HepG2 (cell line): ENCODE measurements around the gene NOS2. TPM values are rescaled to one million over a fixed set of nuclear protein-coding genes. Genes with fewer than 3 reads are reported as not detected.

Experiments
- ATAC-seq: fragments of 200-7000 bp; cut with Tn5 transposase; 3 replicates; pipeline ENCODE4 v1.9.1; 2020; ENCODE audit warnings: mild to moderate bottlenecking, moderate library complexity
- BruUV-seq: library from RNA; stranded (reverse); fragments of 400-500 nt; replicated peaks from 2 replicates; lab custom pipeline; 2021; lab: Mats Ljungman, UMichigan
- CTCF ChIA-PET: fragments of 300-600 bp; formaldehyde crosslinking; extraction: SDS; loops from one replicate; lab custom pipeline; 2021; ENCODE audit warnings: low total read pairs, inconsistent platforms, low intra/inter-chr PET ratio; lab: Yijun Ruan, JAX
- POLR2A ChIA-PET: fragments of 350-600 bp; sonication (Branson Sonifier 250); formaldehyde crosslinking; loops from one replicate; lab custom pipeline; 2020; ENCODE audit warnings: antibody characterized with exemption, inconsistent platforms; lab: Yijun Ruan, JAX
- DNase-seq: peaks from one replicate; pipeline ENCODE4 v3.0.0-alpha.2; 2015; ENCODE audit warnings: low spot score
- FAIRE-seq: peaks from 3 replicates; lab custom pipeline; 2011; peaks lifted over from hg19 to GRCh38; lab: Jason Lieb, UNC
- H2AFZ ChIP-seq: one replicate; pipeline ENCODE4 v1.6.1; 2011; ENCODE audit warnings: low read length, inconsistent platforms
- H3K27ac ChIP-seq: fragments of 300-600 bp; 3 replicates; pipeline ENCODE4 v1.8.0; 2011; ENCODE audit warnings: mixed run types, mild to moderate bottlenecking, mixed read lengths, low read length, inconsistent platforms; ENCODE audit not compliant: insufficient read depth; ENCODE audit errors: extremely low read length
- H3K27me3 ChIP-seq, 2 experiments: fragments of 200-600 bp in 1 of 2; 2 replicates in 1 of 2; 3 replicates in 1 of 2; pipeline versions ENCODE4 v1.6.0 to v1.8.0; 2011; ENCODE audit warnings: low read length in 2 of 2, mild to moderate bottlenecking in 2 of 2, moderate library complexity in 2 of 2, inconsistent platforms in 1 of 2; ENCODE audit not compliant: insufficient read depth in 2 of 2, control insufficient read depth in 1 of 2
- H3K36me3 ChIP-seq, 2 experiments: fragments of 200-600 bp in 1 of 2; replicated peaks in 1 of 2; 2 replicates in 1 of 2; 3 replicates in 1 of 2; pipeline versions ENCODE4 v1.5.1 to v1.8.0; 2011; ENCODE audit warnings: low read length in 2 of 2, inconsistent platforms in 1 of 2; ENCODE audit not compliant: insufficient read depth in 2 of 2, control insufficient read depth in 1 of 2
- H3K4me1 ChIP-seq: 2 replicates; pipeline ENCODE4 v1.5.1; 2012; ENCODE audit warnings: low read length, inconsistent platforms; ENCODE audit not compliant: insufficient read depth
- H3K4me2 ChIP-seq: 2 replicates; pipeline ENCODE4 v1.6.0; 2011; ENCODE audit warnings: low read depth, low read length, inconsistent platforms
- H3K4me3 ChIP-seq, 3 experiments: fragments of 200-600 bp in 1 of 3; sonication (generic), shearing (Covaris generic) in 1 of 3; replicated peaks in 1 of 3; 2 replicates each; pipeline ENCODE4 v1.5.1; 2011 to 2016; ENCODE audit warnings: low read length in 3 of 3, inconsistent platforms in 2 of 3, low read depth in 2 of 3, mild to moderate bottlenecking in 2 of 3, control low read depth in 1 of 3, mixed read lengths in 1 of 3; ENCODE audit not compliant: insufficient read depth in 1 of 3
- H3K79me2 ChIP-seq: one replicate; pipeline ENCODE4 v1.6.1; 2011; ENCODE audit warnings: low read length, inconsistent platforms; ENCODE audit not compliant: insufficient read depth
- H3K9ac ChIP-seq: 2 replicates; pipeline ENCODE4 v1.6.0; 2011; ENCODE audit warnings: mild to moderate bottlenecking, low read depth, low read length, inconsistent platforms; ENCODE audit not compliant: insufficient read depth
- H3K9me3 ChIP-seq: 2 replicates; pipeline ENCODE4 v1.5.1; 2012; ENCODE audit warnings: mild to moderate bottlenecking, low read length
- H4K20me1 ChIP-seq: 2 replicates; pipeline ENCODE4 v1.6.0; 2011; ENCODE audit warnings: inconsistent platforms, mild to moderate bottlenecking, low read length, moderate library complexity; ENCODE audit not compliant: insufficient read depth
- FOXJ3 ChIP-seq: sonication (generic); formaldehyde crosslinking; IDR thresholded peaks from 2 replicates; pipeline ENCODE4 v1.4.0; 2020; ENCODE audit warnings: missing genetic modification reagents, mild to moderate bottlenecking, borderline replicate concordance
- GLI4 ChIP-seq: sonication (generic); formaldehyde crosslinking; IDR thresholded peaks from 2 replicates; pipeline ENCODE4 v1.5.1; 2020; ENCODE audit warnings: missing genetic modification reagents, mild to moderate bottlenecking, moderate library complexity, borderline replicate concordance
- MNT ChIP-seq: fragments of 450-650 bp; IDR thresholded peaks from 2 replicates; pipeline ENCODE4 v1.6.1; 2016
- NR3C1 ChIP-seq: sonication (generic); formaldehyde crosslinking; IDR thresholded peaks from 2 replicates; pipeline ENCODE4 v1.4.0; 2020; ENCODE audit warnings: missing genetic modification reagents
- PRDM10 ChIP-seq: sonication (generic); formaldehyde crosslinking; IDR thresholded peaks from 2 replicates; pipeline ENCODE4 v1.4.0; 2020; ENCODE audit warnings: low read depth, missing genetic modification reagents
- PREB ChIP-seq: sonication (generic); formaldehyde crosslinking; IDR thresholded peaks from 2 replicates; pipeline ENCODE4 v1.4.0; 2020; ENCODE audit warnings: missing genetic modification reagents
- RCOR2 ChIP-seq: IDR thresholded peaks from 2 replicates; pipeline ENCODE4 v1.6.1; 2016; ENCODE audit warnings: missing biosample characterization, missing genetic modification reagents
- ZNF513 ChIP-seq: sonication (generic); formaldehyde crosslinking; conservative IDR thresholded peaks from 2 replicates; pipeline ENCODE4 v1.5.0; 2020; ENCODE audit warnings: missing genetic modification reagents
- ZNF788 ChIP-seq: sonication (generic); formaldehyde crosslinking; IDR thresholded peaks from 2 replicates; pipeline ENCODE4 v1.5.0; 2020; ENCODE audit warnings: mild to moderate bottlenecking, missing genetic modification reagents, borderline replicate concordance
- ZNF883 ChIP-seq: sonication (generic); formaldehyde crosslinking; IDR thresholded peaks from 2 replicates; pipeline ENCODE4 v1.5.1; 2020; ENCODE audit warnings: mild to moderate bottlenecking, missing genetic modification reagents; ENCODE audit errors: not compliant biosample characterization
- WGBS: methylation state at CpG from one replicate; pipeline ENCODE4 v1.1.6; 2017; ENCODE audit warnings: low lambda C conversion rate; 5-methylcytosine and 5-hydroxymethylcytosine counted together
- in situ Hi-C: cut with HindIII; loops from 2 replicates; pipeline ENCODE4 v1.10.0; 2017; ENCODE audit warnings: low pct_unique_long_range_greater_than_20kb; ENCODE audit not compliant: extremely low pct_ligation_motif_present
- intact Hi-C: fragments of 100-400 bp; cut with micrococcal nuclease; formaldehyde crosslinking; loops from one replicate; pipeline ENCODE4 v1.10.0; 2022; ENCODE audit not compliant: unreplicated experiment
- polyA plus RNA-seq, 8 experiments: library from polyadenylated mRNA; depleted of rRNA in 3 of 8; stranded (reverse) in 7 of 8; unstranded in 1 of 8; fragments of >200 nt; fragmentation: Illumina TruSeq in 4 of 8; extraction: Trizol in 4 of 8; gene quantifications; 2 replicates each; pipeline versions ENCODE4 v1.2.1 to v1.2.3, GENCODE V29; 2011 to 2016; ENCODE audit warnings: low read depth in 4 of 8, missing spikeins in 1 of 8, mixed read lengths in 1 of 8; ENCODE audit not compliant: insufficient read depth in 1 of 8
- total RNA-seq, 5 experiments: library from RNA; depleted of rRNA; stranded (reverse); fragments of >200 nt; fragmentation: Illumina TruSeq; extraction: Trizol; gene quantifications; 2 replicates each; pipeline ENCODE4 v1.2.3, GENCODE V29; 2016; ENCODE audit warnings: low read depth in 1 of 5

NOS2 gene
- total and polyA plus RNA-seq, 2 of the 13 experiments (the other 11 are each of a cell fraction or from before 2014, with no cell fraction given): 0.02 TPM; not detected in 1

- TF ChIP-seq PREB (CRISPR knock-in tag) (no peak), ZNF788 (CRISPR knock-in tag) (no peak), ZNF883 (CRISPR knock-in tag) (no peak), ZNF513 (CRISPR knock-in tag) (no peak), MNT (no peak), NR3C1 (CRISPR knock-in tag) (no peak), FOXJ3 (CRISPR knock-in tag) (no peak), PRDM10 (CRISPR knock-in tag) (no peak), GLI4 (CRISPR knock-in tag) (no peak), RCOR2 (no peak)
These were observed 44.4 kb downstream of the NOS2 start for GRCh38 chr17:27755706-27756466.

More at GRCh38 chr17:27755706-27756466, 44.4 kb downstream of the NOS2 start:
- Histone ChIP-seq H3K36me3 (no peaks in the 10 kb centered on the region), H3K9ac (no peak overlapping the region), H3K27me3 (no peaks in the 10 kb centered on the region; a peak in 2 of 5 replicates), H3K4me1 (no peaks in the 10 kb centered on the region), H4K20me1 (no peaks in the 10 kb centered on the region), H3K79me2 (no peaks in the 10 kb centered on the region), H3K9me3 (no peaks in the 10 kb centered on the region), H3K4me2 (no peak overlapping the region), H2AFZ (no peak overlapping the region), H3K4me3 (no peak overlapping the region), H3K27ac (no peak overlapping the region)
- DNase-seq (no peak), FAIRE-seq (no peak), ATAC-seq (no peak)
- ChIA-PET CTCF (interaction anchor here (0.9 to 2.5 kb wide), 2 partner anchors 101 to 154 kb away, joined by 4 to 44 read pairs; no protein-coding TSS in a partner anchor), POLR2A (no interaction called here)
- no TSS peak for BruUV-seq
- WGBS: 71% methylated on average over 5 of the region's 28 CpGs
- in situ Hi-C loops: loop anchor here (5.0 kb wide), 1 partner anchor 99 kb away; no protein-coding TSS in a partner anchor
- intact Hi-C loops: loop anchor here (1.0 to 2.0 kb wide), 2 partner anchors 124 to 147 kb away; no protein-coding TSS in a partner anchor
